ENCODE results near the gene COL6A5. TPM values are rescaled to one million over a fixed set of nuclear protein-coding genes. Genes with fewer than 3 reads are reported as not detected.

COL6A5 gene
- total RNA-seq, 1 experiment from 2014 or later = 0.04 TPM

- no peaks in the 10 kb centered on the region for H3K9me3 ChIP-seq (ENCODE audit: control insufficient read depth, low read depth, low read length)
- no peak overlapping the region for H2BK15ac ChIP-seq (ENCODE audit: low read depth, low read length)
- H4K20me1 ChIP-seq (ENCODE audit: control insufficient read depth, insufficient read depth, insufficient read length) = no peaks in the 10 kb centered on the region
- no peak for DNase-seq
- Mint-ChIP-seq H3K9me3 (no peaks in the 10 kb centered on the region), H3K4me3 (no peak overlapping the region), H3K36me3 (ENCODE audit: insufficient read depth in 1 of 3, low read depth in 3 of 3) (no peaks in the 10 kb centered on the region), H3K27ac (no peak overlapping the region), H3K4me1 (no peaks in the 10 kb centered on the region), H3K27me3 (ENCODE audit: low read depth) (no peaks in the 10 kb centered on the region)
- H3K56ac ChIP-seq (ENCODE audit: insufficient read length, low read depth, low read length) = no peak overlapping the region
- no peak for TF ChIP-seq CTCF (conservative IDR thresholded peaks at IDR 0.05)
- H3T11ph ChIP-seq (ENCODE audit: low read length) = no peak overlapping the region
- H3K4ac ChIP-seq (ENCODE audit: low read depth, low read length) = no peak overlapping the region
- H4K8ac ChIP-seq (replicated peaks; ENCODE audit: insufficient read length, low read depth, low read length) = no peak overlapping the region
- no peak overlapping the region for H3K14ac ChIP-seq (ENCODE audit: insufficient read depth, low read length)
- no peaks in the 10 kb centered on the region for H3K27me3 ChIP-seq (ENCODE audit: insufficient read depth, low read length)
- no peak overlapping the region for H3K27ac ChIP-seq (ENCODE audit: insufficient read length, low read depth, low read length)
- H3K9ac ChIP-seq (ENCODE audit: extremely low read depth, insufficient read length, low read length) = no peak overlapping the region
- H3K4me2 ChIP-seq (ENCODE audit: insufficient read depth, insufficient read length, low read length) = no peak overlapping the region
- no peaks in the 10 kb centered on the region for H3K79me2 ChIP-seq (ENCODE audit: insufficient read depth, low read length)
- H3K79me1 ChIP-seq (ENCODE audit: insufficient read depth, low read depth, low read length, poor library complexity, severe bottlenecking) = no peaks in the 10 kb centered on the region
- H4K91ac ChIP-seq (ENCODE audit: insufficient read length, low read depth, low read length) = no peak overlapping the region
- no peaks in the 10 kb centered on the region for H3K4me1 ChIP-seq (ENCODE audit: insufficient read depth, low read length)
- H3K23ac ChIP-seq (ENCODE audit: insufficient read length, low read depth, low read length) = no peak overlapping the region
- H2BK120ac ChIP-seq (ENCODE audit: low read depth, low read length, poor library complexity, severe bottlenecking) = no peak overlapping the region
- no peaks in the 10 kb centered on the region for H3K23me2 ChIP-seq (ENCODE audit: insufficient read length, low read depth, low read length, poor library complexity, severe bottlenecking)
- WGBS (ENCODE audit: extremely low coverage, insufficient read length, low lambda C conversion rate) = no CpG with 5 or more reads among the region's 6 CpGs
- H3K18ac ChIP-seq (ENCODE audit: insufficient read length, low read depth, low read length) = no peak overlapping the region
- H2BK12ac ChIP-seq (ENCODE audit: insufficient read length, low read depth, low read length) = no peak overlapping the region
- no peak overlapping the region for H2AFZ ChIP-seq (ENCODE audit: low read length)
- H2AK5ac ChIP-seq (ENCODE audit: insufficient read length, low read length) = no peak overlapping the region
- H2BK5ac ChIP-seq (ENCODE audit: insufficient read length, low read length) = no peak overlapping the region
- no peak overlapping the region for H2BK20ac ChIP-seq (ENCODE audit: low read depth, low read length, poor library complexity, severe bottlenecking)
- H4K5ac ChIP-seq (ENCODE audit: insufficient read length, low read depth, low read length) = no peak overlapping the region
These were observed 33.8 kb downstream of the COL6A5 start for GRCh38 chr3:130379274-130379673.
